Breast epithelium (tissue), 3 donors: Measurements from ENCODE around the gene TEX10.

ENCODE experiments used
- CTCF ChIP-seq, 3 donors: fragments of 450-650 bp; IDR thresholded peaks; one replicate each; pipeline ENCODE4 v1.5.1; 2016 to 2017; ENCODE audit warnings: antibody characterized with exemption in 3 of 3, mild to moderate bottlenecking in 3 of 3, moderate library complexity in 3 of 3
- POLR2A ChIP-seq: fragments of 450-650 bp; IDR thresholded peaks from one replicate; pipeline ENCODE4 v1.6.1; 2016; ENCODE audit warnings: antibody characterized with exemption, mild to moderate bottlenecking, moderate library complexity
- POLR2AphosphoS5 ChIP-seq, 3 donors: sonication (generic); formaldehyde crosslinking; IDR thresholded peaks; one replicate each; pipeline ENCODE4 v1.6.1; 2017; ENCODE audit warnings: antibody characterized with exemption in 3 of 3

- no peak for TF ChIP-seq POLR2A
- no peak for TF ChIP-seq CTCF (IDR thresholded peaks at IDR 0.05)
- no peak for TF ChIP-seq POLR2AphosphoS5 (IDR thresholded peaks at IDR 0.05)
These were observed 56.3 kb downstream of the TEX10 start for GRCh38 chr9:100296407-100296806.
